NCI-H82 treated with DMSO at 0.1 percent for 48 hours (cell line): ENCODE measurements around the gene SNRNP40.
"Not testable (repeated sequence)": the region's sequence is repeated elsewhere in the genome, so short reads cannot be mapped to it uniquely, and the experiment has no call there.

Experiments
- DNase-seq: peaks from one replicate; lab custom pipeline; 2025; ENCODE audit not compliant: unreplicated experiment; lab: John Stamatoyannopoulos, UW

Gene SNRNP40

DNA sequence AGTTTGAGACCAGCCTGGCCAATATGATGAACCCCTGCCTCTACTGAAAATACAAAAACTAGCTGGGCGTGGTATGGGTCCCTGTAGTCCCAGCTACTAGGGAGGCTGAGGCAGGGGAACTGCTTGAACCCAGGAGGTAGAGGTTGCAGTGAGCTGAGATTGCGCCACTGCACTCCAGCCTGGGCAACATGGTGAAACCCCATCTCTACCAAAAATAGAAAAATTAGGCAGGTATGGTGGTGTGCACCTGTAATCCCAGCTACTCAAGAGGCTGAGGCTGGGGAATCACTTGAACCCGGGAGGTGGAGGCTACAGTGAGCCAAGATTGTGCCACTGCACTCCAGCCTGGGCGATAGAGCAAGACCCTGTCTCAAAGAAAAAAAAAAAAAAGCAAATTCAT lies 8.8 kb downstream of the SNRNP40 start:
- not testable (repeated sequence) for DNase-seq

DNA sequence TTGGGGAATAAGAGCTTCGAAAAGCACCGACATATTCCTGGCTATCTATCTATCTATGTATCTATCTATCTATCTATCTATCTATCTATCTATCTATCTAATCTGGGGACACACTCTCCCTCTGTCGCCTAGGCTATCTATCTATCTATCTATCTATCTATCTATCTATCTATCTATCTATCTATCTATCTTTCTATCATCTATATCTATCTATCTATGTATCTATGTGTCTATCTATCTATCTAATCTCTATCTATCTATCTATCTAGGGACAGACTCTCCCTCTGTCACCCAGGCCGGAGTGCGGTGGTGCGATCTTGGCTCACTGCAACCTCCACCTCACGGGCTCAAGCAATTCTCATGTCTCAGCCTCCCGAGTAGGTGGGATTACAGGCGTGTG lies 14.2 kb downstream of the SNRNP40 start:
- not testable (repeated sequence) for DNase-seq

DNA sequence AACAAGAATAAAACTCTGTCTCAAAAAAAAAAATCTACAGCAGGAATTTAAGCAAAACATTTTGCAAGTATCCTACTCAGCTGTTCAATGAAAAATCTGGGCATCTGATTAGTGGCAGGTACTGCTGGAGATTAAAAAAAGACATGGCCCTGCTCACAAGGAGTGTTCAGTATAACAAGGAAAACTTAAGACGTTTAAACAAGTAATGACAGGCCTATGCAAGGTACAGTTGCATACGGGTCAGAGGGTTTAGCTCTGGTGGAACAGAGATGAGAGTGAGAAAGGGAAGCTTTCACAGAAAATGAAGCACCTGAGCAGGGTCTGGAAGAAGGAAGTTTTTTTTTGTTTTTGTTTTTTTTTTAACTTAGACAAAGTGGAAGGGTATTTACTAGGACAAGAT lies 23.0 kb downstream of the SNRNP40 start:
- no peak for DNase-seq

DNA sequence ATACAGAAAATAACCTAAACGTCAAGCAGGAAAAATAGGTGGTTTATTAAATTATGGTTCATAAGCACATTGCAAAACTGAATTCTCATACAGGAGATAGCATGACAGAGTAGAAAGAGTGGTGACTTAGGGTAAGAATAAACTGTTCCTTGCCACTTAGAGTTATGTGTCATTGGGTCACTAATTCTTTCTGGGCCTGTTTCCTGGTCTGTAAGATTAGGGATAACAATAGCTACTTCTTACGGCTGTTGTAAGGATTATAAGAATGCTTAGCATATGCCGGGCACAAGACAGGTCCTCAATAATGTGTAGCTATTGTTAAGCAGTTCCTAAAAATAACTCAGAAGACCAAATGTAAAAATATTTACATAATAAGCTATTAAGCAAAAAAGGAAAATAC lies 24.2 kb downstream of the SNRNP40 start:
- no peak for DNase-seq

DNA sequence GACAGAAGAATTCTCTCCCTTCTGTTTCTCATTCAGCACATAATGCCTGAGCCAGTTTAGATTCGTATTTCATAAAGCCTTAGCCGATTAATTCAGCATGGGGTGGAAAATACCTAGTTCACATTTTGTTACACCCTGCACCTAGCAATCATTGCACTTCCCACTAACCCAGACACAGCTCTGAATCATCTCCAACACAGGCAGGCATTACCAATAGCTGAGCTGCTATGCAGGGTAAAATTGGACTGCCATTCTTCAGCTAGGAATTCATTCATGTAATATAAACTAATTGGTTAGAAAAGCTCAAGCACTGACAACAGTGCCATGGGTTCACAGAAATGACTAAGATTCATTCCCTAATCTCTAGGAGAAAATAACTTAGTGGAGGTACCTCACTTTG lies 30.0 kb downstream of the SNRNP40 start:
- DNase-seq: no peak

DNA sequence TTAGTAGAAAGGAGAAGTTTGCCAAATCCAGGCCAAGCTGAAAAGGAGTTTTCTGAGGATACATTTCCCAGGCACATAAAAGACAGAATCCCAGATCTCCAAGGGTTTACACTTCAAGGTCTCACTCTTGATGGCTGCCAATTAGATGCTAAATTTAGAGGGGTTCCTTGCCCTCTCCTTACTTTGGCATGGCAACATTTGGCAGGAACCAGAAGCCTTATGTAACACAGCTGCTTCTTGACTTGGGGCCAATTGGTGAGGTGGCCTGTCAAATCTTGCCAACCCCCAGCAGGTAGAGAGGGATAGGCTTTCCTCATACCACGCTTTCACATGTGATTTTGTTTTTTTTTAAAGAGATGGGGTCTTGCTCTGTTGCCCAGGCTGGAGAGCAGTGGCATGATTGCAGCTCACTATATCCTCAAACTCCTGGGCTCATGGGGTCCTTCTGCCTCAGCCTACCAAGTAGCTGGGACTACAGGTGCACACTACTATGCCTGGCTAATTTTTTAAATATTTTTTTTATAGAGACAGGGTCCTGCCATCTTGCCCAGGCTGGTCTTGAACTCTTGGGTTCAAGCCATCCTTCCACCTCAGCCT lies 31.7 kb downstream of the SNRNP40 start:
- no peak for DNase-seq

DNA sequence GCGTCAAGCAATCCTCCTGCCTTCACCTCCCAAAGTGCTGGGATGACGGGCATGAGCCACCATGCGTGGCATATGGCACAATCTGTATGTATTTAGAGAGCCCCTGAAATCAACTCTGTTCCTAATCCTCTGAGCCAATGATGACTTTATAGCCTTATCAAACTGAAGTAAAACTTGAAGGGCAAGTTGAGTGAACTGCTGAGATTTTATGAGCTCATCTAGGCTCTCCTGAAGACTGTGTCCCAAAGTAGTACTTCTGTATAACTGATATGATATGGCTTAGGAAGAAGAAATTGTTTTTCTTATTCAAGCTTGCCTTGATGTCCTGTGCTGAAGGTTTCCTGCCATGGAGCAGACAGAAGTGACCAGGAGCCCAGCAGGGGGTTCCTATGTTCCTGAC lies 33.2 kb downstream of the SNRNP40 start:
- DNase-seq: no peak

DNA sequence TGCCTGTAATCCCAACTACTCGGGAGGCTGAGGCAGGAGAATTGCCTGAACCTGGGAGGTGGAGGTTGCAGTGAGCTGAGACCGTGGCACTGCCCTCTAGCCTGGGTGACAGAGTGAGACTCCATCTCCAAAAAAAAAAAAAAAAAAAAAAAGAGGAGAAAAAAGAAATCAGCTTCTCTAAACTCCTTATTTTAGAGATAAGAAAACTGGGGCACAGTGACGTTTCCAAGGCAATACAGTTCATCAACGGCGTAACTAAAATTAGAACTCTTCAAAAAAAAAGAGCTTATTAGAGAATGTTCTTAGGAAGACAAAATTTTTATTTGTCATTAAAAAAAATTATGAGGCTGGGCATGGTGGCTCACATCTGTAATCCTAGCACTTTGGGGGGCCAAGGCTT lies 34.2 kb downstream of the SNRNP40 start:
- DNase-seq: not testable (repeated sequence)

DNA sequence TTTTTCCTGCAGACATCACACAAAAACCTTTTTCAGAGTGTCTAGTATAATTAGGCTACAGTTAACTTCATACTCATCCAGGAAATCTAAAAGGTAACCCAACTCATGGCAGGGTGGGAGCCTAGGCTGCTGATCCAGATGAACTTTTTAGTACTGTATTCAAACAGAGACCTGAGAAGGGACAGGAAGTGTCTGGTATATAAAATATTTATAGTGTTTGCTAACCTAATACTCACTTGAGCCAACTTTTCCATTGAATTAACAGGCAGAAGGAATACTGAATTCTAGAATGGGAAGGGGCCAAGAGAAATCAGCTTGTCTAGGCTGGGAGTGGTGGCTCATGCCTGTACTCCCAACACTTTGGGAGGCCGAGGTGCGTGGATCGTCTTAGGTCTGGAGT lies 34.7 kb downstream of the SNRNP40 start:
- no peak for DNase-seq

DNA sequence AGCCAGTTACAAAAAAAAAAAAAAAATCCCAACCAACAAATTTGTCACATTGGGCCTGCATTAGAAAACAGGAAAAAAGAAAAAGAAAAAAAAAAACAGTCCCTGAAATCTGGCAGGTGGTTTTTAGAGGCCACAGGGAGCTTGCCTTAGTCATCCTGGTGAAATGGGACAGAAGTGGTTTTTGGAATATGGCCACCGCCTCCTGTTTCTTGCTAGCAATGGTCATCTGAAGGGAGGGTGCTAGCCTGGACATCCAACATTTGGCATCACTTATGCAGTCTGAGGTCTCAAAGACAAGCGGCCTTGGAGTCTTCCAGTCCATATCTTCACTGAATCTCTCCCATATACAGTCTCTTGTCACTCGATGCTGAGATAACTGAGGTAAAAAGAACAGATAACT lies 36.8 kb downstream of the SNRNP40 start:
- no peak for DNase-seq

DNA sequence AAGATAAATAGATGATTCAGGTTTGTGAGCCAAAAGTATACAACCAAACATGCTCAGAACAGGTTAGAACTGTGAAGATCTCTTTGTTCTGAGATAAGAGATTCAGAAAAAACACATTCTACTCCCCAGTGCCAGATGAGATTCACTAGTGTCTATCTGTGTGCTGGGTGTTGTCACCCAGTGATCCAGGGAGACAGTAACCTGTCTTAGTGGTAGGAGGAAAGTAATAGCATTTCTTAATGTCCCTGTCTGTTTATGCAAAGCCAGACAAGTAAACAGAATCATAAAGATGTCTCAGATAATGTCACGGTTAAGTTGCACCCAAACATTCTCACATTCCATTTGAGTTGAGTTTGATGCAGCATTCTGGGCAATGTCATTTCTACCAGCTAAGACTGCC lies 38.0 kb downstream of the SNRNP40 start:
- no peak for DNase-seq

DNA sequence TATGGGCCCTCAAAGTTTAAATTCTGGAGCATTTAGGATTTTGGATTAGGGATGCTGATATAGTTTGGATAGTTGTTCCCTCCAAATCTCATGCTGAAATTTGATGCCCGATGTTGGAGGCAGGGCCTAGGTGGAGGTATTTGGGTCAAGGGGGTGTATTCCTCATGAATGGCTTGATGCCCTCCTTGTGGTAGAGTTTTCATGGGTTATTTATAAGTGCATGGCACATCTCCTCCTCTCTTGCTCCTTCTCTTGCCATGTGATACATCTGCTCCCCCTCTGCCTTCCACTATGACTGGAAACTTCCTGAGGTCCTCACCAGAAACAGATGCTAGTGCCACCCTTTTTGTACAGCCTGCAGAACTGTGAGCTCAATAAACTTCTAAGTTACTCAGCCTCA lies 39.4 kb downstream of the SNRNP40 start:
- no peak for DNase-seq

DNA sequence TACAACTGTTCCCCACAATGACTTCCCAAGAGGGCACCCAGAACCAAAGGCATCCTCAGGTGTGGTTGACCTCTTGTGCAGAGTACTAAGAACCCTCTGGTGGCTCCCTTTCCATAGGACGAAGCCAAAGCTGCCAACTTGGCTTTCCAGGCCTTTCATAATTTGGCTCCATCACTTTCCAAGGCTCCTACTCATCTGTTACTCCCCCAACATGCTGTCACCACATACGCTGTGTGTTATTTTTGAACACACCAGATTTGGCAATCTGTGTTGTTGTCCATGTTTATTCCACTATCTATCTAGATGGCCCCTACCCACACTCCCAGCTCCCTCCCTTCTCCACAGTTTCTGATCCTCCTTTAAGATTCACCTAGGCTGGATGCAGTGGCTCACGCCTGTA lies 46.7 kb downstream of the SNRNP40 start:
- no peak for DNase-seq

DNA sequence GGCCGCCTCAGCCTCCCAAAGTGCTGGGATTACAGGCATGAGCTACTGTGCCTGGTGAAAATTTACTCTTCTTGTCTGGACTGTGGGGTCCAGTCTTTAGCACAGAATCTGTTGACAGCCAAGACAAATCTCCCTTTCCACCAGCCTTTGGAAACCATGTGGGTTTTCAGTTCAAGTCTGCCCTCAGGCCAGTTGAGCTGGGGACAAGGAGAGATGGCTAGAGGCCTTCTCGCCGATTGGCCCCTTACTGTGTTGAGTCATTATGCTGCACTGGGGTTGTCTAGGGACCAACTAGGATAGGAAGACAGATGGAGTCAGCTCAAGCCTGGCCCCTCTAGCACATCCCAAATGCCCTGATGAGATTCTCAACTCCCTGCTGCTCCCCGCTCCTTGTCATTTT lies 48.3 kb downstream of the SNRNP40 start:
- DNase-seq: no peak

DNA sequence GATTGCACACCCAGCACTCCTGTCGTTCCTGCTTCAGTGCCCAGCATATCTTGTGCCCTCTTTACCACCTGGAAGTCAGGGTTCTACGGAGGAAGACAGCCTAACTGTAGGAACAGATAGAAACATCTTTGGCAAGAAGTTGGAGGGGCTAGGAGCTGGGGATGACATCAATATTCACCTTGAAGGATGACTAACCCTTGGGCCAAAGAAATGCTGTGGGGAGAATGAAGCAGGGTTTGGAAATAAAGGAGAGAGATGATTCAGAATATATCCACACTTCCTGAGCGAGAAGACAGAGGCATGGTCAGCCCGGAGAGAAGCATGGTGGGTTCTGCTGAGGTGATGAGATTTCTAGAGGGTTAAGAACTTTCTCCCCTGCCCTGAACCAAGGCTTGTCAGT lies 52.3 kb downstream of the SNRNP40 start:
- DNase-seq: no peak

DNA sequence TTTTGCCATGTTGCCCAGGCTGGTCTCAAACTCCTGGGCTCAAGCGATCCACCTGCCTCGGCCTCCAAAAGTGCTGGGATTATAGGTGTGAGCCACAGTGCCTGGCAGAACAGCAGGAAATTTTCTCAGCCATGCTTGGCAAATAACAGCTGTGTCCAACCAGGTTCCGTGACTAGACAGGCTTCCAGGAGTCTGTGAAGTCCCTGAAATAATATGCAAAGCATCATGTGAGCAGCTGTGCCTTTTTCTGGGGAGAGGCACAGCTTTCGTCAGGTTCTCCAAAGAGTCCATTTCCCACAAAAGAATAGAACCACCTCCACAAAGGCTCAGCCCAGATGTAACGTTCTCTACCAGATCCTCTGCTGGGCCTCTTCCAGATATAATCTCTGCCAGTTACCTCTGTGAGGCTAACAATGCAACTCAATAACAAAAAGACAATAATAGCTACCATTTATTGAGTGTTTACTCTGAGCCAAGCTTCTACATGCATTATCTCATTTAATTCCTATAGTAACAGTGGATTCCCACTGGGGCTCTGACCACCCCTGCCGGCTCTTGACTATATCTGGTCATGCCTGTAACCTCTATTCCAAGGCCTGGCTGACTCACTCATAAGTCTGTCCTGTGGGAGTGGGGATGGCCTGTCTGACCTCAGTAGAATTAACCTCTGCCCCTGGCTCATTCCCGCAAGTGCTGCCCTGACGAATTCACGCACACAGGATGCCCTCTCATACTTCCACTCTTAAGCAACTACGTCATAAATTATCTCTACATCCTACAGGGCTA lies 52.9 kb downstream of the SNRNP40 start:
- no peak for DNase-seq

DNA sequence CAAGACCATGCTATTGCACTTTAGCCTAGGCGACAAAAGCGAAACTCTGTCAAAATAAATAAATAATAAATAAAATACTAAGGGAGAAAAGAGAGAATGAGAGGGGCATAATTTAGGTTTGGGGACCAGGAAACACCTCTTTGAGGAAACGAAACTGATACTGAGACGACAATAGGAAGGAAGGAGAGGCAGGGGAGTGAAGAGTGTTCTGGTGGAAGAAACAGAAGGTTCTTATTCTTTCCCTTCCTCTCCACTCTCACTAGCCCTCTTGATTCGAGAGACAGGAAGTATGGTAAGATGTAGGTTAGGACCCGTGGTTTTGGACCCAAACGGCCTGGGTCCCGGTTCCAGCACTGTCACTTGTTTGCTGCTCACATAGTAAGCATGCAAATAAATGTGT lies 55.3 kb downstream of the SNRNP40 start:
- no peak for DNase-seq

DNA sequence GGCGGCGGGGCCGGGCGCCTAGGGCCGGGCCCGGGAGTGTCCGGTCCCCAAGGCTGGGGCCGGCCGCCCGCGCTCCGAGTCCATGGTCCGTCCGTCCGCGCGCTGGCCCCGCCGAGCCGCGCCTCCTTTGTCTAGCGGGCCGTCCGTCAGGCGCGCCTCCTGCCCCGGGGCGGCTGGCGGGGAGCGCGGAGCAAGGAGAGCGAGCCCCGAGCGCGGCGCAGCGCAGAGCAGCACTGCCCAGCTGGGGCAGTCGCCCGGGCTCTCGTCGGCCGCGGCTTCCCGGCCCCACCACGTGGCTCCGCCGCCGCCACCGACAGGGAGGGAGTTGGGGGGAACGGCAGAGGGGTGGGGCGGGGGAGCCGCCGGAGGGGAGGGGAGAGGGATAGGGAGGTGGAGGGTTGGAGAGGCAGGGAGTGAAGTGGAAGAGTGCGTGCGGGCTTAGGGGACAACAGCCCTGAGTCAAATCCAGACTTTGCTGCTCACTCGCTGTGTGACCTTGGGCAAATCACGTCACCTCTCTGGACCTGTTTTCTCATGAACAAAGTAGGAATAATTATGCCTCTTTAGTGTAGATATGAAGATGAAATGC lies 56.8 kb downstream of the SNRNP40 start, which contains the start of gene NKAIN1:
TSS of gene NKAIN1 (minus strand) at position 235 of the 589 bp plus-strand sequence. CDS start 340 bp downstream, outside the sequence.
- peak; percentile 11 for DNase-seq

DNA sequence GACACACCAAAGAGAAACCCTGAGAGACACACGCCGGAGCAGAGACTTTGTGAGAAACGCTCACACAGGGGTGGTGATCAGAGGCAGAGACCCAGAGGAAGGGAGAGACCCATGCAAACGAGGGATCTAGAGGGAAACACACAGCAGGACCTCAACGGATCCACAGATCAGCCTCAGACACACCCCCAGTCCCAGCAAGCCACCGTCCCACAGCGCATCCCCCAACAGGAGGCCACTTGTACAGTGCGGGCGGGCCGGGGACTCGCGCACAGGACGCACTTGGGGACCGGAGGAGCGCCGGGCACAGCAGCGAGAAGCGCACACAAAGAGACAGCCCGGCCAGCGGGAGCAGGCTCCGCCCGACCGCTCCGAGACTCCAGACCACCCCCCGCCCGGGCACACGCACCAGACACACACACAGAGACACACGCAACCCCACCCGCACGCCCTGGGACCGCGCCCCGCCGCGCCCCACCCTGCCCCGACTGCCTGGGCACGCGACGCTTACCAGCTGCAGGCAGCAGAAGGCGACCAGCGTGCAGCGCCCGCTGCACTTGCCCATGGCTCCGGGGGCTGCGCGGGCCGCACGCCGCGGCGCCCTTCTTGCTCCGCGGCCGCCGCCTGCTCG lies 57.5 kb downstream of the SNRNP40 start:
- DNase-seq: no peak

DNA sequence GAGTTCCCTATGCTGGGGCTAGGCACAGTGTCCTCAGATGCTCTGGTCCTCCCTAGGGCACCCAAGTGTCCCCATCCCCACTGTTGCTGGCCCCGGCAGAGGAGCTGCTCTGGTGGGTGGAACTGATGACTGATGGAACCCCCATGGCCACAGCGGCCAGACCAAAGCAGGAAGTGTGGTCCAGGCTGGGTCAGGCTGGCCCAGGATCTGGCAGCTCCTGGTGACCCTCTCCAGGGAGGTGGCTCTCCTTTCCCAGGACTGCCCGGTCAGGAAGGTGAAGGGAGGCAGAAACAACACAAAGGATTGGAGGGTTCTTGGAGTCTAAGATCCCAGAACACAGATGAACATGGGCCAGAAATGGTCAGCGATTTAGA lies 58.0 kb downstream of the SNRNP40 start:
- DNase-seq: no peak

DNA sequence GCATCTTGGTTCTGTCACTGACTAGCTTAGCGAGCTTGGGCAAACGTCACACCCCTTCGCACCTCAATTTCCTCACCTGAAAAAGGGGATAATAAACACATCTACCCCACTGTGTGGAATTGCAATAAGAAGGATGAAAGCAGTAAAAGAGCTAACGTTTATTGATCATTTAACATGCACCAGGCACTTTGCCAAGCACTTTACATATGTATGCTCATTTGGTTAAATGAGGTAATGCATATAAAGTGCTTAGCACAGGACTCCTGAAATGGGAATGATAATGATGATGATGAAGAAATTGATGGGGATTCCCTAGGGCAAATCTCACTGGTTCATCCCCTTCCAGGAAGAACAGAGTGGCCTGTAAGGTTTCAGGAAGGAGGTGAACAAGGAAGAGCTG lies 61.7 kb downstream of the SNRNP40 start:
- no peak for DNase-seq

DNA sequence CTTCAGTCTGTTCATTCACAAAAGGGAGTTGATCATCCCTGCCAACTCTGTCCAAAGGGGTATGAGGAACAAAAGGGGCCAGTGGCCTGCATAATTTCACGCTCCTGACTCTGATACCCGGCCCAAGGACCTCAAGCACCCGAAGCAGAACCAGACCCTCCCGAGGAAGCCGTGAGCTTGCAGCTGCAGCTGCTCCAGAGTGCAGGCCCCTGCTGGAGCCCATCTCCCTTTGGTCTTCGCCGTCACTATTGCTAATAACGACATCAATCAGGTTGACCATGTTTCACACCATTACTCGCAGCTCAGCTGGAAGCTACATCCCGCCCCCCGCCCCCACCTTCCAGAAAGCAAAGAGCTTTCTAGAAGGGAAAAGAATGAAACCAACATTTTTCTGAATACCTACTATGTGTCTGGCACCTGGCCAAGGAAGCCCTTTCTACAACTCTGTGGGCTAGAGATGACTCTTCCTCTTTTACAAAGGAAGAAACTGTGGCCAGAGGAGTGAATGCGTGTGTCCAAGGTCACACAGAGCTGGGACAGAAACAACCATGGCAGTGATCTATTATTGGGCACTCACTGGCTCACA lies 62.4 kb downstream of the SNRNP40 start:
- no peak for DNase-seq
